Stomach (tissue), 9 donors: Measurements from ENCODE around the gene MYO16. TPM values are rescaled to one million over a fixed set of nuclear protein-coding genes. Genes with fewer than 3 reads are reported as not detected.

Source experiments
- DNase-seq, 2 donors: peaks; one replicate each; pipeline versions ENCODE4 v3.0.0 to v3.0.0-alpha.2; 2013 to 2019
- H3K27ac ChIP-seq, 5 donors: fragments of 200-600 bp in 4 of 5; sonication (generic) in 4 of 5; one replicate each; pipeline ENCODE4 v1.5.1; 2013 to 2019; ENCODE audit warnings: mild to moderate bottlenecking in 1 of 5, moderate library complexity in 1 of 5
- H3K27me3 ChIP-seq, 3 donors: fragments of 200-600 bp; sonication (generic); one replicate each; pipeline ENCODE4 v1.5.1; 2017 to 2019; ENCODE audit warnings: mixed run types in 1 of 3
- H3K36me3 ChIP-seq, 4 donors: fragments of 200-600 bp; sonication (generic); 1 replicate in 3 of 4; 2 replicates in 1 of 4; pipeline ENCODE4 v1.5.1; 2016 to 2019
- H3K4me1 ChIP-seq, 4 donors: fragments of 200-600 bp; sonication (generic); one replicate each; pipeline ENCODE4 v1.5.1; 2016 to 2019
- H3K4me3 ChIP-seq, 4 donors: fragments of 200-600 bp; sonication (generic) in 3 of 4; one replicate each; pipeline ENCODE4 v1.5.1; 2016 to 2019; ENCODE audit warnings: mild to moderate bottlenecking in 1 of 4
- H3K9me3 ChIP-seq, 4 donors: fragments of 200-600 bp; sonication (generic); one replicate each; pipeline ENCODE4 v1.5.1; 2016 to 2019
- CTCF ChIP-seq, 7 experiments: fragments of 450-650 bp in 4 of 7; fragments of 200-600 bp in 3 of 7; sonication (generic) in 3 of 7; IDR thresholded peaks; one replicate each; pipeline ENCODE4 v1.5.1; 2016 to 2019; ENCODE audit warnings: antibody characterized with exemption in 7 of 7, control low read depth in 2 of 7, mild to moderate bottlenecking in 1 of 7
- EP300 ChIP-seq: sonication (generic); formaldehyde crosslinking; IDR thresholded peaks from one replicate; pipeline ENCODE4 v1.6.1; 2017; ENCODE audit warnings: antibody characterized with exemption
- POLR2A ChIP-seq, 4 donors: fragments of 450-650 bp; IDR thresholded peaks; one replicate each; pipeline ENCODE4 v1.6.1; 2016; ENCODE audit warnings: antibody characterized with exemption in 4 of 4, control low read depth in 2 of 4, mild to moderate bottlenecking in 1 of 4, moderate library complexity in 1 of 4
- POLR2AphosphoS5 ChIP-seq, 3 donors: sonication (generic); formaldehyde crosslinking; IDR thresholded peaks; one replicate each; pipeline ENCODE4 v1.6.1; 2016; ENCODE audit warnings: antibody characterized with exemption in 3 of 3
- WGBS, 5 donors: extraction: QIAGEN DNeasy Blood & Tissue Kit in 3 of 5; methylation state at CpG; one replicate each; pipeline versions ENCODE4 v1.1.5 to v1.1.7; 2013 to 2018; 5-methylcytosine and 5-hydroxymethylcytosine counted together
- intact Hi-C: fragments of 100-400 bp; cut with DNase I; formaldehyde crosslinking; loops from one replicate; pipeline ENCODE4 v1.15.1; 2023; ENCODE audit warnings: low total_unique reads
- polyA plus RNA-seq, 3 donors: library from polyadenylated mRNA; stranded (reverse); fragments of 200-250 nt; gene quantifications; one replicate each; pipeline ENCODE4 v1.2.3, GENCODE V29; 2013
- total RNA-seq, 5 donors: library from RNA; depleted of rRNA; stranded (reverse); fragments of >200 nt; gene quantifications; one replicate each; pipeline versions ENCODE4 v1.1.0 to v1.2.3, GENCODE V29; 2014 to 2016
- donor health status: healthy with polysubstance abuse.
- donor health status: Bipolar disorder and iron deficiency.
- donor health status: healthy.

MYO16 gene
- total and polyA plus RNA-seq, 8 donors, result under 0.01 to 1.8 (median 0.15) TPM; not detected in 3

GRCh38 chr13:109058087-109058486 lies 428.7 kb downstream of the MYO16 start:
- H3K9me3 ChIP-seq, result no peaks in the 10 kb centered on the region
- intact Hi-C loops, result no loop called here
- no peak overlapping the region for H3K4me3 ChIP-seq
- H3K27me3 ChIP-seq, result no peaks in the 10 kb centered on the region
- H3K36me3 ChIP-seq, result no peaks in the 10 kb centered on the region
- TF ChIP-seq EP300 (no peak), POLR2A (IDR thresholded peaks at IDR 0.05) (no peak), CTCF (IDR thresholded peaks at IDR 0.05) (no peak)
- no peaks in the 10 kb centered on the region for H3K4me1 ChIP-seq
- no peak for DNase-seq
- WGBS, 5 donors, result 66 to 74% (median 71%) methylated on average over 5 of the region's 5 CpGs
- no peak overlapping the region for H3K27ac ChIP-seq

- Histone ChIP-seq H3K27ac (no peak overlapping the region), H3K4me1 (no peaks in the 10 kb centered on the region), H3K4me3 (no peak overlapping the region), H3K27me3 (no peaks in the 10 kb centered on the region), H3K9me3 (peaks cover 0 to 7% (median 0%) of the 10 kb centered on the region in 4 donors), H3K36me3 (no peaks in the 10 kb centered on the region)
- 73 to 87% (median 79%) methylated on average over 3 of the region's 3 CpGs for WGBS, 5 donors
- intact Hi-C loops, result no loop called here
- TF ChIP-seq EP300 (no peak), POLR2A (IDR thresholded peaks at IDR 0.05) (no peak), POLR2AphosphoS5 (IDR thresholded peaks at IDR 0.05) (no peak), CTCF (IDR thresholded peaks at IDR 0.05) (no peak)
- DNase-seq, result no peak
Measured at GRCh38 chr13:109072505-109072904, 443.1 kb downstream of the MYO16 start.

- DNase-seq, result no peak
- intact Hi-C loops, result no loop called here
- Histone ChIP-seq H3K27ac (no peak overlapping the region), H3K4me1 (no peaks in the 10 kb centered on the region), H3K9me3 (peaks cover 0 to 5% (median 0%) of the 10 kb centered on the region in 4 donors), H3K4me3 (no peak overlapping the region), H3K27me3 (no peaks in the 10 kb centered on the region), H3K36me3 (no peaks in the 10 kb centered on the region)
- TF ChIP-seq EP300 (no peak), CTCF (IDR thresholded peaks at IDR 0.05) (no peak), POLR2AphosphoS5 (IDR thresholded peaks at IDR 0.05) (no peak), POLR2A (IDR thresholded peaks at IDR 0.05) (no peak)
- 73 to 84% (median 75%) methylated on average over 6 of the region's 6 CpGs for WGBS, 5 donors
Measured at GRCh38 chr13:109074436-109074835, 445.0 kb downstream of the MYO16 start.

- TF ChIP-seq POLR2A (IDR thresholded peaks at IDR 0.05) (no peak), EP300 (no peak), POLR2AphosphoS5 (IDR thresholded peaks at IDR 0.05) (no peak), CTCF (IDR thresholded peaks at IDR 0.05) (no peak)
- H3K9me3 ChIP-seq, result peaks cover 0 to 1% (median 0%) of the 10 kb centered on the region in 4 donors
- intact Hi-C loops, result no loop called here
- no peak overlapping the region for H3K27ac ChIP-seq
- H3K4me3 ChIP-seq, result no peak overlapping the region
- H3K4me1 ChIP-seq, result no peaks in the 10 kb centered on the region
- DNase-seq, result no peak
- no peaks in the 10 kb centered on the region for H3K27me3 ChIP-seq
- 90 to 97% (median 94%) methylated on average over 3 of the region's 3 CpGs for WGBS, 5 donors
- no peaks in the 10 kb centered on the region for H3K36me3 ChIP-seq
Measured at GRCh38 chr13:109074853-109075252, 445.4 kb downstream of the MYO16 start.
